ENCODE data around the gene TBR1. TPM values are rescaled to one million over a fixed set of nuclear protein-coding genes. Genes with fewer than 3 reads are reported as not detected.

Gene TBR1
- total RNA-seq, 2 experiments from 2014 or later, result not detected

GRCh38 chr2:161445097-161445496 is 29.0 kb downstream of the TBR1 start:
- intact Hi-C loops (cut with micrococcal nuclease), result no loop called here
- POLR2A ChIA-PET, result no interaction called here
- DNase-seq (no peak), ATAC-seq (no peak)
- no peaks in the 10 kb centered on the region for H3K9me3 Mint-ChIP-seq
- no peak overlapping the region for H3K27ac Mint-ChIP-seq
- no peaks in the 10 kb centered on the region for H3K4me1 Mint-ChIP-seq (ENCODE audit: low read depth)
- H3K36me3 Mint-ChIP-seq (ENCODE audit: low read depth), result no peaks in the 10 kb centered on the region
- H3K4me3 Mint-ChIP-seq, result no peak overlapping the region
- no peak for TF ChIP-seq CTCF (IDR thresholded peaks at IDR 0.05)
- peaks cover 22% of the 10 kb centered on the region for H3K27me3 Mint-ChIP-seq
- CTCF ChIA-PET, result no interaction called here

GRCh38 chr2:161448431-161448830 is 32.3 kb downstream of the TBR1 start:
- Mint-ChIP-seq H3K27me3 (peaks cover 9% of the 10 kb centered on the region), H3K36me3 (ENCODE audit: low read depth) (no peaks in the 10 kb centered on the region), H3K4me3 (no peak overlapping the region), H3K27ac (no peak overlapping the region), H3K4me1 (ENCODE audit: low read depth) (no peaks in the 10 kb centered on the region), H3K9me3 (no peaks in the 10 kb centered on the region)
- ATAC-seq (no peak), DNase-seq (no peak)
- TF ChIP-seq CTCF (IDR thresholded peaks at IDR 0.05), result no peak
- intact Hi-C loops (cut with micrococcal nuclease), result no loop called here
- ChIA-PET POLR2A (no interaction called here), CTCF (interaction anchor here (0.7 kb wide), 1 partner anchor 21 kb away, joined by 3 read pairs; no protein-coding TSS in a partner anchor)

GRCh38 chr2:161471631-161472030 is 55.5 kb downstream of the TBR1 start:
- intact Hi-C loops (cut with micrococcal nuclease), result no loop called here
- H3K4me1 Mint-ChIP-seq (ENCODE audit: low read depth), result no peaks in the 10 kb centered on the region
- H3K9me3 Mint-ChIP-seq, result no peaks in the 10 kb centered on the region
- no peak overlapping the region for H3K4me3 Mint-ChIP-seq
- ChIA-PET POLR2A (no interaction called here), CTCF (no interaction called here)
- no peaks in the 10 kb centered on the region for H3K36me3 Mint-ChIP-seq (ENCODE audit: low read depth)
- no peak for ATAC-seq
- no peak for DNase-seq
- peaks cover 21% of the 10 kb centered on the region for H3K27me3 Mint-ChIP-seq
- no peak for TF ChIP-seq CTCF (IDR thresholded peaks at IDR 0.05)
- no peak overlapping the region for H3K27ac Mint-ChIP-seq

GRCh38 chr2:161474920-161475319 is 58.8 kb downstream of the TBR1 start:
- H3K27ac Mint-ChIP-seq, result no peak overlapping the region
- POLR2A ChIA-PET, result no interaction called here
- CTCF ChIA-PET, result no interaction called here
- H3K9me3 Mint-ChIP-seq, result no peaks in the 10 kb centered on the region
- H3K4me1 Mint-ChIP-seq (ENCODE audit: low read depth), result no peaks in the 10 kb centered on the region
- no peak for ATAC-seq
- H3K4me3 Mint-ChIP-seq, result no peak overlapping the region
- intact Hi-C loops (cut with micrococcal nuclease), result no loop called here
- H3K27me3 Mint-ChIP-seq, result peaks cover 15% of the 10 kb centered on the region
- TF ChIP-seq CTCF (IDR thresholded peaks at IDR 0.05), result no peak
- no peak for DNase-seq
- no peaks in the 10 kb centered on the region for H3K36me3 Mint-ChIP-seq (ENCODE audit: low read depth)

Other genes starting within 250 kb of the TBR1 start
- 10 to 100 TPM; 86.7 to 93.0 TPM for gene PSMD14, start 107.9 kb upstream of the TBR1 start, total RNA-seq
- gene SLC4A10, start 208.1 kb downstream of the TBR1 start, total RNA-seq, result 1 to 10 TPM; 3.8 to 4.5 TPM